H1 (cell line): ENCODE results near the gene TMEM45A. TPM values are rescaled to one million over a fixed set of nuclear protein-coding genes. Genes with fewer than 3 reads are reported as not detected.

Experiments
- CTCF ChIA-PET: fragments of 300-600 bp; sonication (Branson Sonifier 250); formaldehyde crosslinking; loops from one replicate; lab custom pipeline; 2021; ENCODE audit not compliant: partially characterized antibody; lab: Charles Lee
- POLR2A ChIA-PET: fragments of 300-600 bp; sonication (Branson Sonifier 250); formaldehyde crosslinking; loops from one replicate; lab custom pipeline; 2021; ENCODE audit warnings: inconsistent platforms; ENCODE audit not compliant: partially characterized antibody; lab: Charles Lee
- DNase-seq, 2 experiments: peaks; one replicate each; pipeline versions ENCODE4 v3.0.0 to v3.0.0-alpha.2; 2010 to 2022; ENCODE audit warnings: low spot score in 2 of 2, low read depth in 1 of 2, mixed read lengths in 1 of 2
- FAIRE-seq: peaks from 2 replicates; lab custom pipeline; 2011; peaks lifted over from hg19 to GRCh38; lab: Jason Lieb, UNC
- H2AFZ ChIP-seq: 2 replicates; pipeline ENCODE4 v1.8.1; 2012; ENCODE audit warnings: low read length, inconsistent platforms
- H2AK5ac ChIP-seq: 2 replicates; pipeline ENCODE4 v1.6.1; 2013; ENCODE audit warnings: low read depth, low read length
- H2BK120ac ChIP-seq: replicated peaks from 2 replicates; pipeline ENCODE3; 2013; ENCODE audit warnings: low read depth, low read length, inconsistent platforms
- H2BK12ac ChIP-seq: 2 replicates; pipeline ENCODE4 v1.6.1; 2013; ENCODE audit warnings: low read depth, low read length
- H2BK15ac ChIP-seq: 2 replicates; pipeline ENCODE4 v1.6.1; 2013; ENCODE audit warnings: low read length
- H2BK20ac ChIP-seq: 2 replicates; pipeline ENCODE4 v1.6.1; 2013; ENCODE audit warnings: low read length
- H2BK5ac ChIP-seq: 2 replicates; pipeline ENCODE4 v1.6.1; 2013; ENCODE audit warnings: low read depth, low read length
- H3K14ac ChIP-seq: 2 replicates; pipeline ENCODE4 v1.6.1; 2013; ENCODE audit warnings: inconsistent platforms; ENCODE audit not compliant: insufficient read length
- H3K18ac ChIP-seq: 2 replicates; pipeline ENCODE4 v1.6.1; 2013; ENCODE audit warnings: low read length; ENCODE audit errors: extremely low read depth
- H3K23ac ChIP-seq: 2 replicates; pipeline ENCODE4 v1.6.1; 2013; ENCODE audit warnings: inconsistent platforms; ENCODE audit not compliant: insufficient read length
- H3K23me2 ChIP-seq: 2 replicates; pipeline ENCODE4 v1.6.1; 2013; ENCODE audit warnings: low read depth, low read length
- H3K27ac ChIP-seq: 2 replicates; pipeline ENCODE4 v1.6.1; 2011; ENCODE audit warnings: low read depth, low read length, inconsistent platforms
- H3K27me3 ChIP-seq, 4 experiments: replicated peaks in 1 of 4; 1 replicate in 1 of 4; 2 replicates in 3 of 4; pipeline versions ENCODE4 v1.6.1 to v1.8.1; 2011 to 2013; ENCODE audit warnings: low read length in 3 of 4, mild to moderate bottlenecking in 3 of 4, inconsistent platforms in 2 of 4, mixed read lengths in 2 of 4, moderate library complexity in 1 of 4; ENCODE audit not compliant: control insufficient read depth in 3 of 4, insufficient read depth in 3 of 4; ENCODE audit errors: extremely low read depth in 1 of 4
- H3K36me3 ChIP-seq, 4 experiments: 2 replicates each; pipeline versions ENCODE4 v1.6.1 to v1.8.1; 2011 to 2013; ENCODE audit warnings: mild to moderate bottlenecking in 4 of 4, low read length in 3 of 4, moderate library complexity in 2 of 4, control low read depth in 1 of 4, inconsistent platforms in 1 of 4; ENCODE audit not compliant: insufficient read depth in 4 of 4, control insufficient read depth in 2 of 4
- H3K4ac ChIP-seq: replicated peaks from 2 replicates; pipeline ENCODE3; 2013; ENCODE audit warnings: low read length, low read depth, mixed read lengths, inconsistent platforms; ENCODE audit not compliant: insufficient read length
- H3K4me1 ChIP-seq, 4 experiments: replicated peaks in 1 of 4; 1 replicate in 1 of 4; 2 replicates in 3 of 4; pipeline versions ENCODE4 v1.6.1 to v1.8.1; 2011 to 2013; ENCODE audit warnings: low read length in 3 of 4, inconsistent platforms in 2 of 4, mixed read lengths in 1 of 4; ENCODE audit not compliant: insufficient read depth in 4 of 4, control insufficient read depth in 3 of 4
- H3K4me2 ChIP-seq, 2 experiments: 2 replicates each; pipeline versions ENCODE4 v1.6.1 to v1.8.1; 2011 to 2013; ENCODE audit warnings: low read depth in 2 of 2, low read length in 2 of 2, control low read depth in 1 of 2, inconsistent platforms in 1 of 2, mild to moderate bottlenecking in 1 of 2; ENCODE audit not compliant: insufficient read depth in 1 of 2
- H3K4me3 ChIP-seq, 4 experiments: fragments of 200-600, 300-600 bp in 1 of 4; sonication (generic), shearing (Covaris generic), sonication (Bioruptor Twin) in 1 of 4; 2 replicates each; pipeline versions ENCODE4 v1.5.1 to v1.8.1; 2011 to 2016; ENCODE audit warnings: low read length in 4 of 4, low read depth in 3 of 4, control low read depth in 2 of 4, inconsistent platforms in 2 of 4, mild to moderate bottlenecking in 2 of 4, mixed read lengths in 1 of 4, moderate library complexity in 1 of 4; ENCODE audit not compliant: insufficient read depth in 2 of 4; ENCODE audit errors: extremely low read depth in 1 of 4
- H3K56ac ChIP-seq: replicated peaks from 2 replicates; pipeline ENCODE3; 2013; ENCODE audit warnings: low read depth, mild to moderate bottlenecking, mixed read lengths, low read length, inconsistent platforms; ENCODE audit not compliant: insufficient read length
- H3K79me1 ChIP-seq: 2 replicates; pipeline ENCODE4 v1.6.1; 2013; ENCODE audit warnings: low read depth, low read length, control low read depth
- H3K79me2 ChIP-seq, 2 experiments: 2 replicates each; pipeline versions ENCODE4 v1.6.1 to v1.8.1; 2012 to 2013; ENCODE audit warnings: low read length in 2 of 2, mild to moderate bottlenecking in 2 of 2, inconsistent platforms in 1 of 2; ENCODE audit not compliant: insufficient read depth in 2 of 2, control insufficient read depth in 1 of 2
- H3K9ac ChIP-seq, 4 experiments: replicated peaks in 1 of 4; 1 replicate in 1 of 4; 2 replicates in 3 of 4; pipeline versions ENCODE4 v1.6.1 to v1.8.1; 2011 to 2013; ENCODE audit warnings: low read depth in 3 of 4, low read length in 3 of 4, control low read depth in 2 of 4, mild to moderate bottlenecking in 2 of 4, moderate library complexity in 2 of 4, inconsistent platforms in 1 of 4; ENCODE audit errors: extremely low read depth in 1 of 4
- H3K9me3 ChIP-seq, 2 experiments: 2 replicates each; pipeline versions ENCODE4 v1.6.1 to v1.8.1; 2012 to 2013; ENCODE audit warnings: mild to moderate bottlenecking in 2 of 2, moderate library complexity in 2 of 2, control low read depth in 1 of 2, inconsistent platforms in 1 of 2, low read depth in 1 of 2, low read length in 1 of 2, mixed read lengths in 1 of 2; ENCODE audit not compliant: insufficient read depth in 2 of 2
- H4K20me1 ChIP-seq, 2 experiments: replicated peaks in 1 of 2; 2 replicates each; pipeline versions ENCODE3 to v1.8.1; 2011 to 2013; ENCODE audit warnings: inconsistent platforms in 2 of 2, low read length in 2 of 2, mild to moderate bottlenecking in 1 of 2; ENCODE audit not compliant: insufficient read depth in 2 of 2, control insufficient read depth in 1 of 2
- H4K5ac ChIP-seq: 2 replicates; pipeline ENCODE4 v1.6.1; 2013; ENCODE audit warnings: low read length, low read depth, mixed read lengths, inconsistent platforms; ENCODE audit not compliant: insufficient read length
- H4K8ac ChIP-seq: 2 replicates; pipeline ENCODE4 v1.8.0; 2013; ENCODE audit warnings: mild to moderate bottlenecking, moderate library complexity, low read length, inconsistent platforms; ENCODE audit not compliant: insufficient read depth; ENCODE audit errors: extremely low read depth
- H4K91ac ChIP-seq: replicated peaks from 2 replicates; pipeline ENCODE3; 2013; ENCODE audit warnings: low read length, mixed read lengths, inconsistent platforms; ENCODE audit not compliant: insufficient read length
- E2F6 ChIP-seq: IDR thresholded peaks from 2 replicates; pipeline ENCODE4 v1.6.1; 2012; ENCODE audit warnings: inconsistent platforms
- GTF2F1 ChIP-seq: IDR thresholded peaks from 2 replicates; pipeline ENCODE4 v1.6.1; 2012; ENCODE audit warnings: low read depth, low read length, improper control_type of control experiment, borderline replicate concordance
- PHF8 ChIP-seq: fragments of 200-600 bp; sonication (generic); conservative IDR thresholded peaks from 2 replicates; pipeline ENCODE4 v1.7.1; 2012; ENCODE audit warnings: low read depth, mild to moderate bottlenecking, inconsistent platforms, low read length, moderate library complexity
- RAD21 ChIP-seq, 2 experiments: IDR thresholded peaks in 1 of 2; conservative IDR thresholded peaks in 1 of 2; 2 replicates each; pipeline ENCODE4 v1.6.1; 2011; ENCODE audit warnings: low read depth in 2 of 2, low read length in 2 of 2, improper control_type of control experiment in 1 of 2, inconsistent platforms in 1 of 2, mild to moderate bottlenecking in 1 of 2, moderate library complexity in 1 of 2
- RNF2 ChIP-seq: fragments of 200-900, 300-1000 bp; sonication (generic); IDR thresholded peaks from 2 replicates; pipeline ENCODE4 v1.7.1; 2016; ENCODE audit warnings: borderline replicate concordance, low read depth, mild to moderate bottlenecking, antibody characterized with exemption, low read length; ENCODE audit not compliant: poor library complexity, severe bottlenecking; ENCODE audit errors: missing control alignments
- WGBS, 2 experiments: shearing (Covaris generic) in 1 of 2; methylation state at CpG; one replicate each; pipeline versions ENCODE4 v1.1.6 to v1.1.7; 2013 to 2015; ENCODE audit warnings: low lambda C conversion rate in 2 of 2, mixed read lengths in 2 of 2, inconsistent platforms in 1 of 2, low coverage in 1 of 2, missing lambda C conversion rate in 1 of 2; ENCODE audit not compliant: insufficient replicate concordance in 2 of 2, insufficient coverage in 1 of 2, insufficient read length in 1 of 2; ENCODE audit errors: extremely low coverage in 1 of 2, missing lambda C conversion rate in 1 of 2; 5-methylcytosine and 5-hydroxymethylcytosine counted together
- long read RNA-seq, 2 experiments: library from RNA in 1 of 2; library from capped mRNA in 1 of 2; stranded (forward); transcript quantifications; one replicate each; pipeline ENCODE4 v2.0.0, GENCODE V29; 2021; ENCODE audit warnings: inconsistent platforms in 1 of 2
- polyA minus RNA-seq, 3 experiments: library from RNA; depleted of rRNA, polyadenylated mRNA; stranded (reverse); fragments of >200 nt; gene quantifications; 1 replicate in 2 of 3; 2 replicates in 1 of 3; pipeline ENCODE4 v1.2.3, GENCODE V29; 2011
- polyA plus RNA-seq, 7 experiments: library from polyadenylated mRNA; depleted of rRNA in 3 of 7; stranded (reverse) in 5 of 7; unstranded in 2 of 7; fragments of >200 nt in 5 of 7; fragments of 200-250 nt in 2 of 7; gene quantifications; 1 replicate in 5 of 7; 2 replicates in 1 of 7; 4 replicates in 1 of 7; pipeline versions ENCODE4 v1.2.1 to v1.2.3, GENCODE V29; 2011 to 2013; ENCODE audit warnings: missing spikeins in 2 of 7, mixed read lengths in 2 of 7
- total RNA-seq: library from RNA; stranded (reverse); fragmentation: NEBNext Ultra II Directional; extraction: Animal tissue kit (Norgen Biotek cat#: 25700); gene quantifications from 2 replicates; pipeline ENCODE4 v1.2.1, GENCODE V29; 2021

Gene TMEM45A
- total RNA-seq, result 12.3 and 12.9 TPM in 2 replicates
- polyA plus RNA-seq (2011; rRNA removed), result 6.9 and 14.2 TPM in 2 replicates
- 12.0 TPM for polyA plus RNA-seq (2011; cell fraction: cytosol; rRNA removed)
- polyA plus RNA-seq (2011; cell fraction: nucleus; rRNA removed), result 2.6 TPM
- 10.3 to 17.0 TPM (median 11.2 TPM) in 4 replicates for polyA plus RNA-seq (2012, experiment 1 of 2)
- 7.0 TPM for polyA plus RNA-seq (2012, experiment 2 of 2)
- polyA plus RNA-seq (2013, experiment 1 of 2), result 15.7 TPM
- 15.6 TPM for polyA plus RNA-seq (2013, experiment 2 of 2)
- 9.6 and 10.0 TPM in 2 replicates for polyA minus RNA-seq (2011; rRNA and poly(A)+ RNA removed)
- polyA minus RNA-seq (2011; cell fraction: cytosol; rRNA and poly(A)+ RNA removed), result 4.4 TPM
- polyA minus RNA-seq (2011; cell fraction: nucleus; rRNA and poly(A)+ RNA removed), result 4.7 TPM
- long read RNA-seq, experiment 1, transcript TMEM45A-201 (6 exons, 1,567 nt), result major isoform, 7 of 10 reads
- long read RNA-seq, experiment 1, partial matches to known transcripts, result 0 of 10 reads
- long read RNA-seq, experiment 1, other reads (novel, unspliced or antisense), result 3 of 10 reads
- long read RNA-seq, experiment 2, transcript TMEM45A-201 (6 exons, 1,567 nt), result major isoform, 5 of 20 reads
- long read RNA-seq, experiment 2, partial matches to known transcripts, result 2 of 20 reads
- long read RNA-seq, experiment 2, other reads (novel, unspliced or antisense), result 13 of 20 reads

GRCh38 chr3:100492059-100493006, at the start of gene TMEM45A:
Gene TMEM45A (plus strand): TSS chr3:100492619. CDS start chr3:100555212, 62,593 bp downstream.
- no peak within 1 kb of the TSS for H2BK5ac ChIP-seq
- H3K56ac ChIP-seq, result no peak within 1 kb of the TSS
- H3K4ac ChIP-seq, result no peak within 1 kb of the TSS
- H3K4me1 ChIP-seq, result no peaks in the 10 kb centered on the region
- H2BK15ac ChIP-seq, result no peak within 1 kb of the TSS
- 3% methylated on average over 48 of the region's 56 CpGs; no CpG with 5 or more reads in 1 of the 2 experiments for WGBS, 2 experiments
- peaks cover 3% of the 10 kb centered on the region; the same call in 1 of the 2 replicates for H3K23me2 ChIP-seq
- no peak within 1 kb of the TSS for H2AK5ac ChIP-seq
- POLR2A ChIA-PET, result interaction anchor here (0.6 to 1.3 kb wide), 7 partner anchors 9 to 157 kb away, joined by 3 to 5 read pairs (median 3); partner anchors contain the start of gene LNP1
- H3K9ac ChIP-seq, result peak within 1 kb of the TSS in 3 of 4 experiments; percentile 67 to 90 (median 77); a peak in 6 of 7 replicates
- DNase-seq (peak; percentile 85 to 98), FAIRE-seq (no peak)
- H2BK12ac ChIP-seq, result no peak within 1 kb of the TSS
- H3K79me1 ChIP-seq, result no peaks in the 10 kb centered on the region
- H4K5ac ChIP-seq, result peak within 1 kb of the TSS; percentile 44
- H3K4me3 ChIP-seq, result peak within 1 kb of the TSS; percentile 69 to 90 (median 70)
- H2AFZ ChIP-seq, result peak within 1 kb of the TSS; percentile 97
- no peaks in the 10 kb centered on the region for H3K27me3 ChIP-seq
- peak within 1 kb of the TSS; percentile 71 to 94 for H3K4me2 ChIP-seq
- H4K20me1 ChIP-seq, result no peaks in the 10 kb centered on the region
- peak within 1 kb of the TSS; percentile 72 for H3K18ac ChIP-seq
- CTCF ChIA-PET, result interaction anchor here (0.9 kb wide), 1 partner anchor 84 kb away, joined by 3 read pairs; no protein-coding TSS in a partner anchor
- peak within 1 kb of the TSS; percentile 79; the same call in 1 of the 2 replicates for H4K8ac ChIP-seq
- no peak within 1 kb of the TSS for H3K14ac ChIP-seq
- no peaks in the 10 kb centered on the region for H3K9me3 ChIP-seq
- no peaks in the 10 kb centered on the region for H3K79me2 ChIP-seq
- H3K36me3 ChIP-seq, result no peaks in the 10 kb centered on the region
- H4K91ac ChIP-seq, result no peak within 1 kb of the TSS
- no peak within 1 kb of the TSS for H2BK120ac ChIP-seq
- H2BK20ac ChIP-seq, result no peak within 1 kb of the TSS; the same call in 1 of the 2 replicates
- H3K27ac ChIP-seq, result no peak within 1 kb of the TSS; the same call in 1 of the 2 replicates
- H3K23ac ChIP-seq, result no peak within 1 kb of the TSS
- TF ChIP-seq E2F6 (0 out of 2 replicates have a peak, but pooled peaks have one; percentile 30), RAD21 (IDR thresholded peaks at IDR 0.05 in 1 of 2, conservative IDR thresholded peaks at IDR 0.05 in 1 of 2; ENCODE audit: low read depth in 2 of 2, low read length in 2 of 2) (peak in 1 of 2 experiments; percentile 19; a peak in 1 of 4 replicates), RNF2 (no peak), GTF2F1 (0 out of 2 replicates have a peak, but pooled peaks have one; percentile 25), PHF8 (peak; percentile 82)
